Nephron progenitor cell (in vitro differentiated cells): ENCODE results near the gene KLF13.

Experiments used
- DNase-seq: peaks from one replicate; pipeline ENCODE4 v3.0.0; 2021
- H3K27ac Mint-ChIP-seq: 2 replicates; pipeline ENCODE4 v1.8.0; 2021; ENCODE audit warnings: mild to moderate bottlenecking, moderate library complexity, mixed read lengths
- H3K27me3 Mint-ChIP-seq: 2 replicates; pipeline ENCODE4 v1.8.0; 2021; ENCODE audit warnings: mild to moderate bottlenecking, low read depth, mixed read lengths; ENCODE audit not compliant: poor library complexity
- H3K36me3 Mint-ChIP-seq: 2 replicates; pipeline ENCODE4 v1.8.0; 2021; ENCODE audit warnings: low read depth, mixed read lengths
- H3K4me1 Mint-ChIP-seq: 2 replicates; pipeline ENCODE4 v1.8.0; 2021; ENCODE audit warnings: mixed read lengths
- H3K4me3 Mint-ChIP-seq: 2 replicates; pipeline ENCODE4 v1.8.0; 2021; ENCODE audit warnings: mild to moderate bottlenecking, moderate library complexity, mixed read lengths
- H3K9me3 Mint-ChIP-seq: 2 replicates; pipeline ENCODE4 v1.8.0; 2021; ENCODE audit warnings: mild to moderate bottlenecking, moderate library complexity, mixed read lengths
- TF ChIP-seq, protein P1 (sequence below): fragments of 200-600 bp; sonication (generic); IDR thresholded peaks from 2 replicates; pipeline ENCODE4 v1.5.0; 2021; ENCODE audit warnings: antibody characterized with exemption

Gene KLF13

GRCh38 chr15:31390029-31390428 lies 63.4 kb downstream of the KLF13 start:
- Mint-ChIP-seq H3K36me3 (peaks cover 23% of the 10 kb centered on the region), H3K27me3 (peaks cover 45% of the 10 kb centered on the region), H3K27ac (no peak overlapping the region), H3K4me1 (peaks cover 6% of the 10 kb centered on the region), H3K4me3 (no peak overlapping the region), H3K9me3 (peaks cover 40% of the 10 kb centered on the region)
- no peak for DNase-seq
- TF ChIP-seq, protein P1, sequence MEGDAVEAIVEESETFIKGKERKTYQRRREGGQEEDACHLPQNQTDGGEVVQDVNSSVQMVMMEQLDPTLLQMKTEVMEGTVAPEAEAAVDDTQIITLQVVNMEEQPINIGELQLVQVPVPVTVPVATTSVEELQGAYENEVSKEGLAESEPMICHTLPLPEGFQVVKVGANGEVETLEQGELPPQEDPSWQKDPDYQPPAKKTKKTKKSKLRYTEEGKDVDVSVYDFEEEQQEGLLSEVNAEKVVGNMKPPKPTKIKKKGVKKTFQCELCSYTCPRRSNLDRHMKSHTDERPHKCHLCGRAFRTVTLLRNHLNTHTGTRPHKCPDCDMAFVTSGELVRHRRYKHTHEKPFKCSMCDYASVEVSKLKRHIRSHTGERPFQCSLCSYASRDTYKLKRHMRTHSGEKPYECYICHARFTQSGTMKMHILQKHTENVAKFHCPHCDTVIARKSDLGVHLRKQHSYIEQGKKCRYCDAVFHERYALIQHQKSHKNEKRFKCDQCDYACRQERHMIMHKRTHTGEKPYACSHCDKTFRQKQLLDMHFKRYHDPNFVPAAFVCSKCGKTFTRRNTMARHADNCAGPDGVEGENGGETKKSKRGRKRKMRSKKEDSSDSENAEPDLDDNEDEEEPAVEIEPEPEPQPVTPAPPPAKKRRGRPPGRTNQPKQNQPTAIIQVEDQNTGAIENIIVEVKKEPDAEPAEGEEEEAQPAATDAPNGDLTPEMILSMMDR: no peak

DNA sequence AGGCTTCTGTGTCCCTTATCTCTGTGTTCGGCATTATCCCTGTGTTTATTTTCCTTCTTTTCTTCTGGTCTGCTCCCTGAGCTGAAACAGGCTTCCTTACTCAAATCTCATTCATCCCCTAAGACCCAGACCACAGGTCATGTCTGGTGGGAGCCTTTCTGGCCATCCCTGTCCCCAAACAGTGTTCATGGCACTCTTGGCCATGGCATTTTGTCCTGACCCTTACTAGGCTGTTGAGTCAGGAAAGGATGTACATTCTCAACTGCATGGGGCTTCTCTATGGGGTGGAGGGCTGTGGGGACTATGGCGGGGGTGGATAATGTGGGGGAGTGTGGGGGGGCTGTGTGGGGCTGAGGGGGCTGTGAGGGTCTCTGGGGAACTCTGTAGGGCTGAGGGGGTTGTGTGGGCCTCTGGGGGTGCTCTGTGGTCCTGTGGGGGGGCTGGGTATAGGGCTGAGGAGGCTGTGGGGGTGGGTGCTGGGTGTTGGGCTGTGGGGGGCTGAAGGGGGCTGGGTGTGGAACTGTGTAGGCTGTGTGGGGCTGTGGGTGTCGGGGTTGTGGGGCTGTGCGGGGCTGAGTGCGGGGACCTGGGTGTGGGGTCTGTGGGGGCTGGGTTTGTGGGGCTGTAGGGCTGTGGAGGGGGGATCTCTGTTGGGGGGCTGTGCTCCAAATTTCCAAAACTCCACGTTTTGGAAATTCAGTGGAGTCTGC lies 64.3 kb downstream of the KLF13 start:
- peaks cover 6% of the 10 kb centered on the region for H3K4me1 Mint-ChIP-seq
- no peak overlapping the region for H3K4me3 Mint-ChIP-seq
- no peak for DNase-seq
- H3K27me3 Mint-ChIP-seq: peaks cover 48% of the 10 kb centered on the region
- no peak overlapping the region for H3K27ac Mint-ChIP-seq
- peaks cover 18% of the 10 kb centered on the region for H3K36me3 Mint-ChIP-seq
- peaks cover 40% of the 10 kb centered on the region for H3K9me3 Mint-ChIP-seq
- TF ChIP-seq, protein P1: no peak

DNA sequence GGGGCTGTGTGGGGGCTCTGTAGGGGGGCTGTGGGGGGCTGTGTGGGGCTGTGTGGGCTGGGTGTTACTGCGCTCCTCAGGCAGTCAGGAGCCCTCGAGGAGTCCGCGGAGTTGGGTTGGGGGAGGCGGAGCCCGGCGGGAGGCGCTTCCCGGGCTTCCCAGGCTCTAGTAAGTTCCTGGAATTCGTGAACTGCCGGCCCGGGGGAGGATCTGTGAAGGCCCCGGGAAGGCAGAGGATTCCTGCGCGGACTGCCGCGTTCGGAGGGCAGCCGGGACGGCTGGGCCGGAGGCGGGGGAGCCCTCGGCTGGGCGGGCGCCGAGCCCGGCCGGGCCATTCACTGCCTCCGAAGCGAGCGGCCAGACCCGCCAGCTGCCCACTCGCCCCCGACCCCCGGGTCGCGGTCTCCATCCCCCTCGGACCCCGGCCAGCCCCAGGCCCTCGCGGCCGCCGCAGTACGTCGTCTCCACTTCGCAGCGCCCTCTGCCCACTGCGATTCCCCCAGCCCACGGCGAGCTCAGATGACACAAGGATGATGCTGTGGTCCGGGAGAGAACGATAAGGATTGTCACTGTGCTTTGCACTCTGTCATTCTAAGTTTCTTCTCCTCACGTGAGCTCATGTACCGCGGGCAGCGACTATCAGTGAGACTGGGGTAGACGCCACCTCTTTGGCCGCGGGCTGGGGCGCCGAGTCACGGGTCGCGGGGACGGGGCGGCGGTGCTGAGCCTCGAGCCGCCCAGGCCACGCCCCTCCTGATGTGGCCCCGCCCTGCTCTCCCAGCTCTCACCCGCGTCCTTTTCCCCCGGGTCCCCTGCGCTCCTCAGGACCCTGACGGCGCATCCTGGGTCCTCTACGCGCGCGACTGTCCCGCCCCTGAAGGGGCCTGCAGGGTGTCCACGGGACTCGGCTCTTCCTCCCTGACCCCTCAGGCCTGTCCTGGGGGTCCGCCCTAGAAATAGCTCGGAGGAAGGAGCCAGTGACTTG lies 65.3 kb downstream of the KLF13 start:
- peaks cover 18% of the 10 kb centered on the region for H3K36me3 Mint-ChIP-seq
- peak overlapping the region; percentile 84 for H3K4me3 Mint-ChIP-seq
- no peak overlapping the region for H3K27ac Mint-ChIP-seq
- peaks cover 51% of the 10 kb centered on the region for H3K27me3 Mint-ChIP-seq
- DNase-seq: peak; percentile 80
- peaks cover 15% of the 10 kb centered on the region for H3K4me1 Mint-ChIP-seq
- peaks cover 32% of the 10 kb centered on the region for H3K9me3 Mint-ChIP-seq
- TF ChIP-seq, protein P1: no peak

DNA sequence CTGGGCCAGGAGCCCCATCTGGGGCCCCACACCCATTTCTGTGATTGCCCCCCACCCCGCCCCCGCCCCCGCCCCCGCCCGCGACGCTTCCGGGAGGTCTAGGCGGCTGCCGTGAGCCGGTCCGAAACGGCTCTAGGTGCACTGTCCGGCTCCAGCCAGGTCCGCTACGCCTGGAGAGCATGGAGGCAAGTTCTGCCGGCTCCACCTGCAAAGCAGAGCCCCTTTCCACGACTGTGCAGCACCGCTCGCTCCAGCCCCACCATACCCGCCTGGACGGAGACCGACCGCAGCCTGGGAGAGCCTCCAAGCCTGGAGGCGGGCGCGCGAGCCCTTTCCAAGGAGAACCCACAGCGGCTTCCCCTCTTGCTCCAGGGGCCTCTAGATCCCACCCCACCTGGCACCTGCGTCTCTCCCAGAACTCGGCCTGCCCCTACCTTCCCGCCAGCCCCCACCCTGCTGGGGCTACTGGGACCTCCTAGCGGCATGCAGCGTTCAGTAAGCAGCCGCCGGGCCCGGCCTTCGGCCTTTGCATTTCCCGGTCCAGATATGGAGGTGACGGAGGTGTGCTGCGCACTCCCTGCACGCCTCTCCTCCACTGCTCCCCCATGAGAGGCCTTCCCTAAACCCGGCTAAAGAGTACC lies 66.2 kb downstream of the KLF13 start:
- H3K9me3 Mint-ChIP-seq: peaks cover 27% of the 10 kb centered on the region
- DNase-seq: peak; percentile 54
- H3K36me3 Mint-ChIP-seq: peaks cover 18% of the 10 kb centered on the region
- peak overlapping the region; percentile 84 for H3K4me3 Mint-ChIP-seq
- TF ChIP-seq, protein P1: no peak
- H3K27ac Mint-ChIP-seq: no peak overlapping the region
- peaks cover 23% of the 10 kb centered on the region for H3K4me1 Mint-ChIP-seq
- peaks cover 49% of the 10 kb centered on the region for H3K27me3 Mint-ChIP-seq

DNA sequence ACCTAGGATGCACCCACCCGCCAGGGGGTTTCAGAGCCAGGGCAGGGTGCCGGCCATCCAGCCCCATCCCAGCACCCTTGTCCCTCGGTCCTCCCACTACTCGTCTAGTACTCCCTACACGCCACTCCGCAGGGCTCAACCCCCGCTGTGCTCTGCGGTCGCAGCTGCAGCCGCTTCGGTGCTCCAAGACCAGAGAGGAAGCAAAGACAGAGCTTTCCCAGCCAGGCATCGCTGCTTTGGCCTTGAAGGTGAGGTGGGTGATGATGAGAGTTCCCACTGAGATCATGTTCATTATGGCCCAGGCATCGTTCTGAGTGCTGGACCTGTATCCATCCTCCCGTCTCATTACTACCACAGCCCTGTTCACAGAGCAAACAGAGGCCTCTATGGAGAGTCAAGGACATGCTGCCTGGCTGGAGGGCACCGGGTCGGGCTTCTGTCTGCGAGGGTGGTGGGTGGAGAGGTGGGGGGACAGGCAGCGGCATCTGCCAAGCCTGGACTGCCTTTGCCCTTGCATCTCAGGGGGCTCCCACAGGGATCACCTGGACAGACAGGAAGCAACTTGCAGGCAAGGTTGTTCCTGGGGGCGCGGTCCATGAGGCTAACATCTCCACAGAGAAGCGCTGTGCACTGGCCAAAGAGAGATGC lies 66.9 kb downstream of the KLF13 start:
- H3K27me3 Mint-ChIP-seq: peaks cover 43% of the 10 kb centered on the region

More for the DNA sequence above, 66.9 kb downstream of the KLF13 start:
- H3K36me3 Mint-ChIP-seq: peaks cover 18% of the 10 kb centered on the region
- no peak overlapping the region for H3K27ac Mint-ChIP-seq
- H3K9me3 Mint-ChIP-seq: peaks cover 23% of the 10 kb centered on the region
- no peak for DNase-seq
- TF ChIP-seq, protein P1: no peak
- peak overlapping the region; percentile 84 for H3K4me3 Mint-ChIP-seq
- peaks cover 28% of the 10 kb centered on the region for H3K4me1 Mint-ChIP-seq
